Measurements from ENCODE around the gene KLHL36.

KLHL36 gene

DNA sequence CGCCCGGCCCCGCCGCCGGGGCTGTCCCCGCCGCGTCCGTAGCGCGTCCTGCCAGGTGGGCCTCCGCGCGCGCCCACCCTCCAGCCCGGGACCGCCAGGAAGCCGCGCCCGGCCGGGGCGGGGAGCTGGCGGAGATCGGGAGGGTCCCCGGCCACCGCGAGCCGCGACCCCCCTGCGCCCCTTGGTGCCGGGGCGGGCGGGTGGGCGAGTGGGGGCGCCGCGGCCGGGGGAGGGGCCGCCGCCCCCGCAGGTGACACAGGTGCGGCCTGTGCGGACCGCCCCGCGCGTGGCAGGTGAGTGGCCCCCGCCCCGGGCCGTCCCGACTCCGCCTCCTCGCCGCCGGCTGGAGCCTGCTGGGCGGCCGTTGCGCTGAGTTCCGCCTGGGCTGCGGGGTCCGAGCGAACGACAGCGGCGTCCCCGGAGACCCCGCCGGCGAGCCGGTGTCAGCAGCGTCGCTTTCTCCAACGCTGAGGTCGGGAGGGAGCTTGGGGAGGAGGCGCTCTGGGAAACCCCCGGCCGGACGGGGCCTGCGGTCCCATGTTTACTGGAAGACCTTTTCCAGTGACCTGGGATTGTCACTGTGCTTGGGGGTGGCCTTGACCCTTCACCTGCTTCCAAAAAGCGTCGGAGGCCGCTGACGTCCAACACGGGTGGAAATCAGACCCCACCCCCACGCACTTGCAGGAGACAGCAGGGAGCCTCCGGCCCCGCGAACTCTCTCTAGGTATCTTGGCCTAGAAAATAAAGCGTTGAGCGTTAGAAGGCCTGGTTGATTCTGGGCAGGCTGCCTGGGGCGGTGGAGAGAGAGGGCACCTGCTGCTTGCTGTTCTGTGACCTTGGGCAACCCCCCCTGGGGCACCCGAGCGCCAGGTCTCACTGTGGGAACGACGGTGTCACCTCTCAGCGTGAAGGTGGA, 542 bp downstream of the KLHL36 start:
- DNase-seq = peak; percentile 55

DNA sequence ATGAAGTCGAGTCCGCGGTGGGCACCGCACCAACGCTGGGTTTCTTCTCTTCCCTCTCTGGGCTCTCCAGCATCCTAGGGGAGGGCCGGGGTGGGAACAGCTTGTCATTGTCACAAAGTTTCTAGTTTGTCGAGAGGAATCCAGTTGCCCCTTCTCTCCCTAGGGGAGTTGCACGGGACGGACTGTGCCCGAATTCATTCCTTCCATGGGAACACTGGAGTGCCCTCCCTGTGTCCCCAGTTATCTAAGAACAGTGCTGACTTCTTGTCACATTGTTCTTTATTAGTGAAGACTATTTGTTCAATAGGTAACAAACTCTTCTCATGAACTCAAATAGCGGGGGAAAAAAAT, 1.2 kb downstream of the KLHL36 start:
- no peak for DNase-seq

DNA sequence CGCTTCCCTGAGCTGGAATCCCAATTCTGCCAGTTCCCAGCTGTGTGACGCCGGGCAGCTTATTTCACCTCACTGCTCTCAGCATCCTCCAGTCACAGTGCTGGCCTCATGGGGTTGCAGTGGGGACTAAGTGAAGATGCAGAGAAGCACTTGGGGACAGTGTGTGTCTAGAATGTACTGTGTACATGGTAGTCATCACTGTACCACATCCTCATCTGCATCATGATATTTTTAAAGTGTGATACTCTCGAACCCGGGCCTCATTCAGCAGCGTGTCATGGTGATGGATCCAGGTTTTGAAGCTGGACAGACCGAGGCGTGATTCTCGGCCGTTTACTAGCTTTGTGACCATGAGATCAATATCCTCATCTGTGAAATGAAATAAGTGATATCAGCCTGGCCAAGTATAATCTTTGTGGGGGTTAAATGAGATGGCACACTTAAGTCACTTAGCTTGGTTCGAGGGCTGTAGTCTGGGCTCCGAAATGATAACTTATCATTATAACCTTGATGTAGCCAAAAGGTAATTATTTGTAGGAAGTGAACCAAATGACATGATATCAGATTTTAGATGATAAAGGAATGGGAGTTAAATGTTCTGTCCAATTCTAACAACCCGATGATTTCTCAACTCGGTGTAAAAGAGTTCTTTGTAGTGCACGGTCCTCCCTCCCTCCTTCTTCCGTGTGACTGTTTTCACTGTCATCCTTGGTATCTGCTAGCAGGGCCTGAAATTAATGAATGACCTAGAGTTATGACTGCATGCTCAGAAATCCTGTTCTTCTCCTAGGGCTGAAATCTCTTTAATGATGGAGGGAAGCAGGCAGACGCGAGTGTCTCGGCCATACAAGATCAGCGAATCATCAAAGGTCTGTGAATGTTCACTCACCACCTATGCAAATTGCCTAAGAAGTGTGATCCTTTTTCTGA, 2.0 kb downstream of the KLHL36 start:
- no peak for DNase-seq

DNA sequence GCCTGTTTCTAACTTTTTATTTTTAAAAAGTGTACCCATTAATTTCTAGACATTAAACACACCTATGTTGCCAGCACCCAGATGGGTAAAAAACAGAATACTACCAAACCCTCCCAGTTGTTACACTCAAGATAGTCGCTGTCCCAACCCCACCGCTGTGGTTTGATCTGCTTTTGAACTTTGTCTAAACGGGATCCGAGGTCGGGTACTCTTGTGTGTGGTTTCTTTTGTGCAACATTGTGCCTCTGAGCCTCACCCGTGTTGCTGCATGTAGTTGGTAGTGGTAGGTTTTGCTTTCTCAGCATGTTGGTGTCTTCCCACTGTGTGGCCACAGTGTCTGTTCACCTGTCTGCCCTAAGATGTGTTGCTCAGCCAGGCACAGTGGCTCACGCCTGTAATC, 4.3 kb downstream of the KLHL36 start:
- DNase-seq = no peak

DNA sequence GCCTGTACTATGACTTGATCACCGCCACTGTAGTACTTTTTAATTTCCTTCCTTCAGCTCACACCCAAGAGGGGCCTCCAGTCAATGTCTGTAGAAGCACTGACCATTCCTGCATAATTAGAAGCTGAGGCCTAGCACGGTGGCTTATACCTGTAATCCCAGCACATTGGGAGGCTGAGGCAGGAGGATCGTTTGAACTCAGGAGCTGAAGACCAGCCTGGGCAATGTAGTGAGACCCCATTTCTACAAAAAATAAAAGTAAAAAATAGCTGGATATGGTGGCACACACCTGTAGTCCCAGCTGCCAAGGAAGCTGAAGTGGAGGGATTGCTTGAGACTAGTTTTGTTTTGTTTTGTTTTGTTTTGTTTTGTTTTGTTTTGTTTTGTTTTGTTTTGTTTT, 5.9 kb downstream of the KLHL36 start:
- DNase-seq = no peak

DNA sequence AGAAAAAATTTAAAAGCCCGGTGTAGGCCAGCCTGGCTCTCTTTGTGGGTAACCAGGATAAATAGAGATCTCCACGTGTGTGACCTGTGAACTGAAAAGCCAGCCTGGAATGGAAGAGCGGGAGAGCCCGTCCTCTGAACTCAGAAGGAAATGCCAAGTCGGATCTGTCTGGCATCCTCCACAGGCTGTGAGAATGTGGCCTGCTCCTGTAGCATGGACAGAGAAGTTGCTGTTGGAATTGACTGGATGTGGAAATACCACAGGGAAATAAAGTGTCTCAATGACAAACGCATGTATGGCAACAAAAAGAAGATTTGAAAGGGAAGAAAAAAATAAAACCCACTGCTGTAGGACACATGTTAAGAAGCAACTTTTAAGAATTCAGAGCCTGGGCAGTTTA, 6.7 kb downstream of the KLHL36 start:
- no peak for DNase-seq

DNA sequence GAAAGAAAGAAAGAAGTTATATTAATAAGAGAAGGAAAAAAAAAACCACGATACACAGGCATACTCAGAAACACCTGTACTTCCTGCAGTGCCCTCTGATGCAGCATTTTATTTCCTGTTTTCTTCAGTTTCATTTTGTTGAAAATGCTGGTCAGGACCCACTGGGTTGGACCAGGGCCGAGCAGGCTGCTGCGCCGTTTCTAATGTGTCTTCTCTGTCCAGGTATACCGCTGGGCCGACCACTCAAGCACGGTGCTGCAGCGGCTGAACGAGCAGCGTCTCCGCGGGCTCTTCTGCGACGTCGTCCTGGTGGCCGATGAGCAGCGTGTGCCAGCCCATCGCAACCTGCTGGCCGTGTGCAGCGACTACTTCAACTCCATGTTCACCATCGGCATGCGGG, 8.3 kb downstream of the KLHL36 start:
- no peak for DNase-seq

DNA sequence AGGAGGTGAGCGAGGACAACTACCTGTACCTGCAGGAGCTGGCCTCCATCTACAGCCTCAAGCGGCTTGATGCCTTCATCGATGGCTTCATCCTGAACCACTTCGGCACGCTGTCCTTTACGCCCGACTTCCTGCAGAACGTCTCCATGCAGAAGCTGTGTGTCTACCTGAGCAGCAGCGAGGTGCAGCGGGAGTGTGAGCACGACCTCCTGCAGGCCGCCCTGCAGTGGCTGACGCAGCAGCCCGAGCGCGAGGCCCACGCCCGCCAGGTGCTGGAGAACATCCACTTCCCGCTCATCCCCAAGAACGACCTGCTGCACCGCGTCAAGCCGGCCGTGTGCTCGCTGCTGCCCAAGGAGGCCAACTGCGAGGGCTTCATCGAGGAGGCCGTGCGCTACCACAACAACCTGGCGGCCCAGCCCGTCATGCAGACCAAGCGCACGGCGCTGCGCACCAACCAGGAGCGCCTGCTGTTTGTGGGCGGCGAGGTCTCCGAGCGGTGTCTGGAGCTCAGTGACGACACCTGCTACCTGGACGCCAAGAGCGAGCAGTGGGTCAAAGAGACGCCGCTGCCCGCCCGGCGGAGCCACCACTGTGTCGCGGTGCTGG, 9.0 kb downstream of the KLHL36 start:
- DNase-seq = no peak

DNA sequence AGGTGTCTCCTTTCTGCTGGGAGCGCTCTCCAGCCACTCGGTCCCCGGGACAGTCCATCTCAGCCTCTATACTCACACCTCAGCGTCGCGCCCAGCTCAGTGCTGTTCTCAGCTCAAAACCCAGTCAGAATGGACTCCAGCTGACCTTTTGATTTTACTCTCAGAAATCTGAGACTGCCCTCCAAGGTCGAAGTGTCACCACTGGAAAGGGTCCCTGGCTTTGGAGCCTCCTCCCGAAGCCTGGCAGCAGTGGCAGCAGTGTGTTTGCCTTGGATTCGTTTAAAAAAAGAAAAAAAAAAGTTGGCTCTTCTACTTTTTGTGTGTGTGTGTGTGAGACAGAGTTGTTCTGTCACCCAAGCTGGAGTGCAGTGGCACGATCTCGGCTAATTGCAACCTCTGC, 10.4 kb downstream of the KLHL36 start:
- no peak for DNase-seq

DNA sequence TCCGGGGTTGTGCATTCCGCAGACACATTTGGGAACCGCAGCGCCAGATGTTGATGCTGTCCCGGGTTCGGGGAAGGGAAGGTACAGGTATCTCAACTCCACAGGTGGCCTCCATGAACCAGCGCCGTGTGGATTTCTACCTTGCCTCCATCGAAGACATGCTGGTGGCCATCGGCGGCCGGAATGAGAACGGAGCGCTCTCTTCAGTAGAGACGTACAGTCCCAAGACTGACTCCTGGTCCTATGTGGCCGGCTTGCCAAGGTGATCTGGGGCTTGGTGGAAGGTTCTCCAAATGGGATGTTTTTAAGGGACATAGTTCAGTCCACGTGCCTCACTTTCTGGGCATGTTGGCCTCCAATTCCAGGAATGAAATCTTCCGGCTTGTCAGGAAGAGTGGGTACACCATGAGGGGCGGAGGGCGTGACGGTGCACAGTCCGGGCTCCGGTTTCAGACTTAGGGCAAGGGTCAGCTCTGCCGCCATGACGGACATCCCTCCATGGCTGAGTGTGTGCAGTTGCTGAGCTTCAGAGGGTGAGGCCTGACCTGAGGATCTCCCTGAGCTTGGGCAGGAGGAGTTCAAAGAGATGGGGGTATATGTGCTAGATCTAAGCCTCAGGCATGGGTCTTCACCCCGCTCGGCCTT, 11.5 kb downstream of the KLHL36 start:
- DNase-seq = no peak

DNA sequence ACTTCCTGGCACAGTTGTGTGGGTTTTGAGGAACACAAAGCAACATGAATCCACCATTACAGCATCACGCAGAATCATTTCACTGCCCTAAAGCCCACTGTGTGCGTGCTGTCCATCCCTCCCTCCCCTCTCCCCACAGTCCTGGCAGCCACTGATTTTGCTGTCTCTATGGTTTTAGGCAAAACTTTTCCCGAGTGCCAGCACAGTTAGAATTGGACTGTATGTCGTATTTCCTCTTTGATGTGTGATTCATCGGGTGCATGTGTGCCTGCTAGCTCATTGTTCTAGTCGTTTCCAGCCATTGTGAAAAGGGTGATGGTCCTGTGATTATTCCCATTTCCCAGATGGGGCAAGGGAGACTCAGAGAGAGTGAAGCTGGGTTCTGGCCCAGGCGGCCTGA, 12.7 kb downstream of the KLHL36 start:
- no peak for DNase-seq

DNA sequence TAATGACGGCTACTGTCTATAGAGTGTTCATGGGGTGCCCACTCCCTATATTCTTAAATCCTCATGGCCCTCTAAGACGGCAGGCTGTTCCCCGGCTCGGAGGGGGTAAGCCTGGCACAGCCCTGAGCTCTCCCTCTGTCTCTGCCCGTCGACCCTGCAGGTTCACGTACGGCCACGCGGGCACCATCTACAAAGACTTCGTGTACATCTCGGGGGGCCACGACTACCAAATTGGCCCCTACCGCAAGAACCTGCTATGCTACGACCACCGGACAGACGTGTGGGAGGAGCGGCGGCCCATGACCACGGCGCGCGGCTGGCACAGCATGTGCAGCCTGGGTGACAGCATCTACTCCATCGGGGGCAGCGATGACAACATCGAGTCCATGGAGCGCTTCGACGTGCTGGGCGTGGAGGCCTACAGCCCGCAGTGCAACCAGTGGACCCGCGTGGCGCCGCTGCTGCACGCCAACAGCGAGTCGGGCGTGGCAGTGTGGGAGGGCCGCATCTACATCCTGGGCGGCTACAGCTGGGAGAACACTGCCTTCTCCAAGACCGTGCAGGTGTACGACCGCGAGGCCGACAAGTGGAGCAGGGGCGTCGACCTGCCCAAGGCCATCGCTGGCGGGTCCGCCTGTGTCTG, 13.2 kb downstream of the KLHL36 start:
- no peak for DNase-seq

DNA sequence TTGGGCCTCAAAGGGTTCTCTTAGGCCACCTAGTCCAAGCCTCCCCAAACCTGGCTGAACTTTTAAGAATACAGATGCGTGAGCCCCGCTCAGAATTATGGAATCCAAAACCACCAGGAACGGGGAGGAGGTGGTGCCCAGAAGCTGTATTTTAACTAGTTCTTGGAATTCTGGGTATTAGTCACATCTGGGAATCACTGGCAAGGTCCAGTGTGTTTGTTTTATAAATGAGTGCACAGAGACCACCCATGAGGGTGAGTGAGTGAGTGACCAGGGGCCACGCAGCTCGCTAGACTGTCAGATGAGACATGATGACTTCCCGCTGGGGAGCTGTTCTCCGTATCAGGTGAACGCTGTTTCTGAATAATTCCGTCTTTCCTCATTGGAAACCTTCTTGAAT, 14.2 kb downstream of the KLHL36 start:
- no peak for DNase-seq

DNA sequence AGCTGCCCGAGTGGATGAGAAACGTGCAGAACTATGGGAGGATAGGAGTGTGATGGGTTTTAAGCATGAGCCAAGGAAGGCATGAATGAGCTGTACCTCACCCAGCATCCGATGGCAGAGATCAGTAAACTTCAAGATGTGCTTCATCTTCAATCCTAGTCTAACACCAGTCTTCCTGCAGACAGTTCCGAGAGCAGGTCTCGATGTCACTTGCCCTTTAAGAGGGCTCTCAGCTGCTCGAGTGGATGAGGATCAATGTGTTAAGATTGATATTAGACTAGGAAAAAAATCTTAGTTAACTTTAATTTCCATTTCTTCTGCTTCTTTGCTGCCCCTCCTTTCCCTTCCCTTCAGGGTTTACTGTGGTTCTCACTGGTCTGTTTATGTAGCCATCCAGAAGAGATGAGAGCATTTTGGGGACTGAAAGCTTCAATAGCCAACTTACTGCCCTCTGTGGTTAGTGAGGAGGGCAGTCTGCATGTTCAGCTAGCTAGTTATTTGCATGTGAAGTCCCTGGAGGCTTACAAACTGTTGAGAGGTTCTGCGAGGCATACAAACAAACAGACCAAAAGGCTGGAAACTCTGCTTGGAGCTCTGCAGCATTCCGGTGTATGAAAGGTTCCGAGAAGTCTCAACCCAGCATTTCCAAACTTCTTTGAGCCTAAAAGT, 15.3 kb downstream of the KLHL36 start:
- no peak for DNase-seq

DNA sequence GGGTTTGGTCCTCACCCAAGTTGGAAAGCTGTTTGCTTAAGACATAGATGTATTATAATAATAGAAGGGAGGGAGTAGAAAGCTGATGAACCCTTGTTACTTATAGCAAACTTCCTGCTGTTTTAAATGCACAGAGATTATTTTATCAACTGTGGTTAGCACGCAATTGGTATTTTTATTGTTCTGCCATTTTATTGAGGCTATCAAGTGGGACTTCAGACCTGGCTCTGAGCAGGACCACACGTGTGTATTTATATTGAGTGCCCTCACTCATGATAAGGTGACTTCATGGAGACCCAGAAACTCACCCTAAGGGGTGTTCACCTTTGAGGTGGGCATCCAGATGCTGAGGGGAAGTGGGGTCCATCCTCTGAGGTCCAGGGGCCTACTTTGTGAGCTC, 17.0 kb downstream of the KLHL36 start:
- DNase-seq = no peak

DNA sequence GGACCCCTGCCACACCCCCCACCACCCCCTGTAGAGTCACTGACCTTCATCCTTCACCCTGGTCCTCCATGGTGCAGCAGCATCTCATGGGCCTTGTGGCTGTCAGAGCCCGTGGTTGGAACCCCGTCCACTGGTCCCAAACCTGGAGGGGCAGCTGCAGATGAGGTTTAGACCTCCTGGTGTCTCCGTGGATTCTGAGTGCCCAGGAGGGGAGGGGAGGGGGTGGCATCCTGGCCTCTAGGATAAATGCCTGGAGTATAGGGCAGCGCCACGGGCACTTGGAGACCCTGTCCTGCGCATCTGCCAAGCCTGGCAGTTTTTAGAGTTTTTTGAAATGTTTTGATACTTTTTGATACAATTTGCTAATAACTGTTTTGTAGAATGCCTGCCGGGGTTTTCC, 17.5 kb downstream of the KLHL36 start:
- DNase-seq = no peak

DNA sequence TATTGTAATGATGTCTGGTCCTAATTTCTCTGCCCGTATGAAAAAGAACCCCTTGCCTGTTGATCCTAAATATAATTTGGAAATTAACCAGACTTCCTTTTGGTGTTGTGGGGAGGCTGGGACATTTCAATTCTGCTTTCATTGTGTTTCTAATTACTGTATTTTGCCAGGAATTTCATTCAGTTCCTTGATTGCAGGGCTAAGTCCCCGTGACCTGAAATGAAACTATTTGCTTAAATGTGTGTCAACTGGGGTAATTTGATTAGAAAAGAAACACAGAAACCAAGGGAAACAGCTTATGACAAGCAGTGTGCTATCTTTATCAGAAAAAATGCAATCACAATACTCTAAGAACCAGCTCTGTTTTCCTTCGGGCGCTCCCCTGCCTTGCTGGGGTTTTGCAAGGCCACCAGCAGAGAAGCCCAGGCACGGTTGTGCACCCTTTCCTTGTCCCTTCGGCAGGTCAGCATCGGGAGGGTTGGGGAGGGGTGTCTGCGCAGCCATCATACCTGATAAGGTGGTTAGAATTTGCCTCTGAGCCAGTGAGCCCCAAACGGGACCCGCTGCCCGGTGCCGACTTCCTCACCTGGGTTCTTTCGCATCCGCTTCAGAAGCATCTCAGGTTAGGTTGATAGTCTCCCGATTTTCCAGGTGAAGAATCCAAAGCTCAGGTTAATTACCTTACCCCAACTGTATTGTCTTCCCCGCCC, 19.4 kb downstream of the KLHL36 start:
- DNase-seq = no peak

DNA sequence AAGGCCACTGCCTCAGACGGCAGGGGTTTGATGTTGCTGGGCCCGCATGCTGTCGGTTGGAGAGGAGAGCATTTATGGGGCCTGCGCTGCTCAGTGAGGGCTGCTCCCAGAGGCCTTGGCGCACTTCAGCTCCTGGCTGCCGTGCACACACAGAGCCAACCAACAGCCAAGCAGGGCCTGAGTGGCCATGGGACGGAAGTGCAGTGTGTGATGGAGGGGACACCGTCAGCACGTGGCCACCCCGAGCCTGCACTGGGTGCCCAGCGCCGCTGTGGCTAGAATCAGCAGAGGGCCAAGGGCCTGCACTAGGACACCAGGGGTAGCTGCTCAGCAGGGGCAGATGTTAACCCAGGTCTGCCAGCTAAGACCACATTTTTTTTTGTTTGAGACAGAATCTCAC, 21.8 kb downstream of the KLHL36 start:
- no peak for DNase-seq

DNA sequence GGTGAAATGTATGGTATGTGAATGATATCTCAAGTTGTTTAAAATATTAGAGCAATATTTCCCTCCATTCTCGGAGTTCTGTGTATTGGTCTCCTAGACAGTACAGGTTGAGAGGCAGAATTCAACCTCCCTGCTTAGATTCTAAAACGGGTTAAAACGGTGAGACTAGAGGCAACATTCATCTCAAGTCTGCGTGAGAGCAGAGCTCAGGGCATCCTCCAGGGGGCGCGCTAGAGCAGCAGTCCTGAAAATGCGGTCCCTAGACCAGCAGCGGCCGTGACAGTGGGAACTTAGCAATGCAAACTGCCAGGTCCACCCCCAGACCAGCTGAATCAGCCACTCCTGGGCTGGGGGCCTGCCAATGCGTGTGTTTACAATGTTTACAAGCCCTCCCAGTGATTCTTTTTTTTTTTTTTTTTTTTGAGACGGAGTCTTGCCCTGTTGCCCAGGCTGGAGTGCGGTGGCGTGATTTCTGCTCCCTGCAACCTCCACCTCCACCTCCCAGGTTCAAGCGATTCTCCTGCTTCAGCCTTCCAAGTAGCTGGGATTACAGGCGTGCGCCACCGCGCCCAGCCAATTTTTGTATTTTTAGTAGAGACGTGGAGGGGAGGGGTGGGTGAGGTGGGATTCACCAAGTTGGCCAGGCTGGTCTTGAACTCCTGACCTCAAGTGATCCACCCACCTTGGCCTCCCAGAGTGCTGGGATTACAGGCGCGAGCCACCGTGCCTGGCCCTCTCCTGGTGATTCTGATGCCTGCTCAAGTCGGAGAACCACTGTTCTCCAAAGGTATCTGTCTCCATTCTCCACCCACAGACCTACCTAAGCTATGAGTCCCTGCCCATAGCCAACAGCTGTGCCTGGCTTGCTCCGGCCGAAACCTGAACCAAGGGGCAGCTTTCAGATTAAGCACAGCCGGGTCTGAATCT, 24.2 kb downstream of the KLHL36 start:
- DNase-seq = peak; percentile 83

DNA sequence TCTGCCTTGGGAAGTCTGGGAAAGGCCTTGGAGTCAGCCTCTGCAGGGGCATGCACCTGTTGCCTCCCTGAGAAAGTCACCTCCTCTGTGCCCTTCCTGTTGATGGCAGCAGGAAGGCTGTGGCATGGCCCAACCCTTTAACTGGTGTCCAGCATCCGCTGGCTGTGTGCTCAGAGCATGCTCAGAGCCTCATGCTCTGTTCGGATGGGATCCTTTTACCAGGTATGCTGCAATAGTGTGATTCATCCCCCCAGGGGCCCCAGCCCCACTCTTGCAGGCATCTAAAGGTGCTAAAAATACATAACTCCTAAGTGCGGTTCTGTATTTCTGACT, 24.9 kb downstream of the KLHL36 start:
- no peak for DNase-seq
